H9 (cell line): ENCODE measurements around the gene CCDC86. TPM values are rescaled to one million over a fixed set of nuclear protein-coding genes. Genes with fewer than 3 reads are reported as not detected.

Experiments
- DNase-seq: peaks from one replicate; pipeline ENCODE4 v3.0.0-alpha.2; 2017
- H2AFZ ChIP-seq: one replicate; pipeline ENCODE4 v1.6.1; 2013; ENCODE audit warnings: mild to moderate bottlenecking, low read length, control low read depth, moderate library complexity
- H2AK5ac ChIP-seq: 2 replicates; pipeline ENCODE4 v1.6.1; 2013; ENCODE audit warnings: low read length, control low read depth, mixed read lengths; ENCODE audit not compliant: insufficient read length
- H2BK120ac ChIP-seq: one replicate; pipeline ENCODE4 v1.6.1; 2013; ENCODE audit warnings: low read depth, mild to moderate bottlenecking, low read length, control low read depth, inconsistent platforms; ENCODE audit not compliant: poor library complexity, severe bottlenecking
- H2BK12ac ChIP-seq: 2 replicates; pipeline ENCODE4 v1.6.1; 2013; ENCODE audit warnings: low read length, control low read depth, mixed read lengths, low read depth; ENCODE audit not compliant: insufficient read length
- H2BK15ac ChIP-seq: 2 replicates; pipeline ENCODE4 v1.6.1; 2013; ENCODE audit warnings: low read depth, low read length, control low read depth
- H2BK20ac ChIP-seq: one replicate; pipeline ENCODE4 v1.6.1; 2013; ENCODE audit warnings: low read depth, mild to moderate bottlenecking, low read length, control low read depth, inconsistent platforms; ENCODE audit not compliant: poor library complexity, severe bottlenecking
- H2BK5ac ChIP-seq: 2 replicates; pipeline ENCODE4 v1.6.1; 2013; ENCODE audit warnings: low read length, control low read depth, mixed read lengths; ENCODE audit not compliant: insufficient read length
- H3K14ac ChIP-seq: 2 replicates; pipeline ENCODE4 v1.6.1; 2013; ENCODE audit warnings: low read length, control low read depth; ENCODE audit not compliant: insufficient read depth
- H3K18ac ChIP-seq: 2 replicates; pipeline ENCODE4 v1.6.1; 2013; ENCODE audit warnings: low read depth, mild to moderate bottlenecking, mixed read lengths, low read length, control low read depth; ENCODE audit not compliant: insufficient read length
- H3K23ac ChIP-seq: 2 replicates; pipeline ENCODE4 v1.6.1; 2013; ENCODE audit warnings: low read length, control low read depth, mixed read lengths, low read depth; ENCODE audit not compliant: insufficient read length
- H3K23me2 ChIP-seq: 2 replicates; pipeline ENCODE4 v1.6.1; 2013; ENCODE audit warnings: low read depth, mild to moderate bottlenecking, mixed read lengths, low read length, control low read depth; ENCODE audit not compliant: insufficient read length, poor library complexity, severe bottlenecking
- H3K27ac ChIP-seq: 2 replicates; pipeline ENCODE4 v1.5.1; 2013; ENCODE audit warnings: low read length, control low read depth, mixed read lengths, low read depth; ENCODE audit not compliant: insufficient read length
- H3K27me3 ChIP-seq: 2 replicates; pipeline ENCODE4 v1.6.1; 2013; ENCODE audit warnings: low read length, control low read depth, inconsistent platforms; ENCODE audit not compliant: insufficient read depth
- H3K4ac ChIP-seq: 2 replicates; pipeline ENCODE4 v1.6.1; 2013; ENCODE audit warnings: low read depth, mild to moderate bottlenecking, control low read depth, inconsistent platforms, low read length, moderate library complexity
- H3K4me1 ChIP-seq: 2 replicates; pipeline ENCODE4 v1.6.1; 2013; ENCODE audit warnings: low read length, control low read depth, inconsistent platforms; ENCODE audit not compliant: insufficient read depth
- H3K4me2 ChIP-seq: 2 replicates; pipeline ENCODE4 v1.6.1; 2013; ENCODE audit warnings: low read length, control low read depth, mixed read lengths; ENCODE audit not compliant: insufficient read length, insufficient read depth
- H3K56ac ChIP-seq: 2 replicates; pipeline ENCODE4 v1.6.1; 2013; ENCODE audit warnings: low read depth, mild to moderate bottlenecking, mixed read lengths, low read length, control low read depth; ENCODE audit not compliant: insufficient read length
- H3K79me1 ChIP-seq: 2 replicates; pipeline ENCODE4 v1.6.1; 2013; ENCODE audit warnings: low read depth, mild to moderate bottlenecking, moderate library complexity, low read length, control low read depth, inconsistent platforms; ENCODE audit not compliant: insufficient read depth, poor library complexity, severe bottlenecking
- H3K79me2 ChIP-seq: 2 replicates; pipeline ENCODE4 v1.6.1; 2013; ENCODE audit warnings: low read length, control low read depth, inconsistent platforms; ENCODE audit not compliant: insufficient read depth
- H3K9ac ChIP-seq: 2 replicates; pipeline ENCODE4 v1.6.1; 2013; ENCODE audit warnings: low read length, control low read depth, mixed read lengths; ENCODE audit not compliant: insufficient read length; ENCODE audit errors: extremely low read depth
- H3K9me3 ChIP-seq: one replicate; pipeline ENCODE4 v1.6.1; 2013; ENCODE audit warnings: low read depth, low read length, inconsistent platforms; ENCODE audit not compliant: control insufficient read depth
- H3T11ph ChIP-seq: one replicate; pipeline ENCODE4 v1.6.1; 2013; ENCODE audit warnings: mild to moderate bottlenecking, low read length, control low read depth, inconsistent platforms
- H4K20me1 ChIP-seq: one replicate; pipeline ENCODE4 v1.6.1; 2013; ENCODE audit not compliant: control insufficient read depth, insufficient read length, insufficient read depth
- H4K5ac ChIP-seq: 2 replicates; pipeline ENCODE4 v1.6.1; 2013; ENCODE audit warnings: low read depth, mild to moderate bottlenecking, mixed read lengths, low read length, control low read depth; ENCODE audit not compliant: insufficient read length
- H4K8ac ChIP-seq: replicated peaks from 2 replicates; pipeline ENCODE4 v1.6.1; 2013; ENCODE audit warnings: low read length, control low read depth, mixed read lengths, low read depth; ENCODE audit not compliant: insufficient read length
- H4K91ac ChIP-seq: 2 replicates; pipeline ENCODE4 v1.6.1; 2013; ENCODE audit warnings: low read depth, mild to moderate bottlenecking, moderate library complexity, mixed read lengths, low read length, control low read depth; ENCODE audit not compliant: insufficient read length
- H3K27ac Mint-ChIP-seq, 3 experiments: 2 replicates in 2 of 3; 3 replicates in 1 of 3; pipeline ENCODE4 v1.8.0; 2020 to 2021; ENCODE audit warnings: mixed read lengths in 3 of 3, mild to moderate bottlenecking in 1 of 3, moderate library complexity in 1 of 3
- H3K27me3 Mint-ChIP-seq: 2 replicates; pipeline ENCODE4 v1.8.0; 2021; ENCODE audit warnings: low read depth, mild to moderate bottlenecking, moderate library complexity, mixed read lengths
- H3K36me3 Mint-ChIP-seq, 3 experiments: 2 replicates in 2 of 3; 3 replicates in 1 of 3; pipeline ENCODE4 v1.8.0; 2020 to 2021; ENCODE audit warnings: low read depth in 3 of 3, mixed read lengths in 3 of 3; ENCODE audit not compliant: insufficient read depth in 1 of 3
- H3K4me1 Mint-ChIP-seq, 2 experiments: 2 replicates each; pipeline ENCODE4 v1.8.0; 2020; ENCODE audit warnings: mixed read lengths in 2 of 2
- H3K4me3 Mint-ChIP-seq, 2 experiments: 2 replicates in 1 of 2; 3 replicates in 1 of 2; pipeline ENCODE4 v1.8.0; 2020 to 2021; ENCODE audit warnings: mild to moderate bottlenecking in 2 of 2, mixed read lengths in 2 of 2, moderate library complexity in 1 of 2
- H3K9me3 Mint-ChIP-seq, 2 experiments: 2 replicates in 1 of 2; 3 replicates in 1 of 2; pipeline ENCODE4 v1.8.0; 2020; ENCODE audit warnings: mild to moderate bottlenecking in 2 of 2, mixed read lengths in 2 of 2, moderate library complexity in 1 of 2
- WGBS: extraction: QIAGEN DNeasy Blood & Tissue Kit; methylation state at CpG from one replicate; pipeline ENCODE4 v1.1.7; 2013; ENCODE audit warnings: missing lambda C conversion rate, low lambda C conversion rate, mixed read lengths; ENCODE audit not compliant: insufficient read length; ENCODE audit errors: extremely low coverage; 5-methylcytosine and 5-hydroxymethylcytosine counted together
- total RNA-seq: library from RNA; stranded (reverse); gene quantifications from 2 replicates; pipeline ENCODE4 v1.2.1, GENCODE V29; 2021
- TF ChIP-seq, protein P1 (sequence below): fragments of 200-600 bp; sonication (generic); conservative IDR thresholded peaks from 3 replicates; pipeline ENCODE4 v1.8.0; 2021; ENCODE audit warnings: antibody characterized with exemption, mild to moderate bottlenecking

The CCDC86 gene
- total RNA-seq, 1 experiment from 2014 or later: 82.3 TPM

DNA sequence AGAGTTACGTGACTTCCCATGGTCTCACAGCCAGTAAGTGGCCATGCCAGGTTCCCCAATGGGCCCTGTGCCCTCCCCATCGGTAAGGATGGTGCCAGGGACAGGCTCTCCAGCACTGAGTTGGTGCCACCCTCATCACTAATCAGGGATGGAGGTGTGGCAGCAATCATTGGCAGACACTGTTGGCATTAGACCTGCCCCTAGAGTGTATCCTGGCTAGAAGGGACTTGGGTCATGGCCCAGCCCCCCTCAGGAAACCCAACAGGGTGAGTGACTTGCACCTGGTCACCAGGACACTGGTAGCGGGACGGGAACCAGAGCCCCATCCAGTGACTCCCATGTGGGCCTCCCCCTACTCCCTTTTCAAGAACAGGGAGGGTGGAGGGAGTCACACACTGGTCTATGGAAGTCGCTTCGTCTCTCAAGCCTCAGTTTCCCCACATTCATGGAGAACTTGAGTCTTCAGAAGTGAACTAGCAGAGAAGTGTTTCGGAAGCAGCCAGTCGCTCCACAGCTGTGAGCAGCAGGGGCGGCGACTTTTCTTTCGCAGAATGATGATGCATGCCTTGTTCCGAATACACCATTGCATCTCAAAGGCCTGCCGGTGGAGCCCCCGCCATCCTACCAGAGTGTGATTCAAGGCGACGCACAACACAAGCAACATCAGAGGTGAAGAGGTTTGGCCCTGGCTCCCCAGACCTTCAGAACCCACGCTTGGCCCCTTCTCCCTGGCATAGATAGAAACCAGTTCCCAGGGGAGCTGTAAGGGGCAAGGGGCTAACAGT lies 43.9 kb upstream of the CCDC86 start:
- H3K9me3 Mint-ChIP-seq: peaks cover 8 to 10% of the 10 kb centered on the region in 2 experiments; a peak in 4 of 5 replicates
- TF ChIP-seq, protein P1, sequence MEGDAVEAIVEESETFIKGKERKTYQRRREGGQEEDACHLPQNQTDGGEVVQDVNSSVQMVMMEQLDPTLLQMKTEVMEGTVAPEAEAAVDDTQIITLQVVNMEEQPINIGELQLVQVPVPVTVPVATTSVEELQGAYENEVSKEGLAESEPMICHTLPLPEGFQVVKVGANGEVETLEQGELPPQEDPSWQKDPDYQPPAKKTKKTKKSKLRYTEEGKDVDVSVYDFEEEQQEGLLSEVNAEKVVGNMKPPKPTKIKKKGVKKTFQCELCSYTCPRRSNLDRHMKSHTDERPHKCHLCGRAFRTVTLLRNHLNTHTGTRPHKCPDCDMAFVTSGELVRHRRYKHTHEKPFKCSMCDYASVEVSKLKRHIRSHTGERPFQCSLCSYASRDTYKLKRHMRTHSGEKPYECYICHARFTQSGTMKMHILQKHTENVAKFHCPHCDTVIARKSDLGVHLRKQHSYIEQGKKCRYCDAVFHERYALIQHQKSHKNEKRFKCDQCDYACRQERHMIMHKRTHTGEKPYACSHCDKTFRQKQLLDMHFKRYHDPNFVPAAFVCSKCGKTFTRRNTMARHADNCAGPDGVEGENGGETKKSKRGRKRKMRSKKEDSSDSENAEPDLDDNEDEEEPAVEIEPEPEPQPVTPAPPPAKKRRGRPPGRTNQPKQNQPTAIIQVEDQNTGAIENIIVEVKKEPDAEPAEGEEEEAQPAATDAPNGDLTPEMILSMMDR: no peak
- no peak overlapping the region for H3K56ac ChIP-seq

More for the DNA sequence above, 43.9 kb upstream of the CCDC86 start:
- no peak overlapping the region for H4K91ac ChIP-seq
- no peaks in the 10 kb centered on the region for H3K4me1 ChIP-seq
- H4K8ac ChIP-seq: no peak overlapping the region
- H3K36me3 Mint-ChIP-seq: no peaks in the 10 kb centered on the region
- no peak overlapping the region for H3T11ph ChIP-seq
- no peaks in the 10 kb centered on the region; a peak in 1 of 4 replicates for H3K4me1 Mint-ChIP-seq
- H3K27ac Mint-ChIP-seq: no peak overlapping the region; a peak in 1 of 7 replicates
- no peak overlapping the region for H3K4ac ChIP-seq
- H2BK20ac ChIP-seq: no peak overlapping the region
- no peak overlapping the region for H2AFZ ChIP-seq
- H3K79me2 ChIP-seq: no peaks in the 10 kb centered on the region
- no peaks in the 10 kb centered on the region for H3K9me3 ChIP-seq
- no peak overlapping the region for H4K5ac ChIP-seq
- H3K9ac ChIP-seq: no peak overlapping the region
- no peak overlapping the region for H3K18ac ChIP-seq
- no peak overlapping the region for H3K23ac ChIP-seq
- no peaks in the 10 kb centered on the region for H3K79me1 ChIP-seq
- H2BK12ac ChIP-seq: no peak overlapping the region
- H3K27ac ChIP-seq: no peak overlapping the region
- H2BK120ac ChIP-seq: no peak overlapping the region
- no peak overlapping the region for H2BK5ac ChIP-seq
- no peak overlapping the region for H2AK5ac ChIP-seq
- no peaks in the 10 kb centered on the region for H3K23me2 ChIP-seq
- H3K14ac ChIP-seq: no peak overlapping the region; the same call in 1 of the 2 replicates
- no peak overlapping the region for H3K4me2 ChIP-seq
- WGBS: no CpG with 5 or more reads among the region's 17 CpGs
- no peak overlapping the region for H3K4me3 Mint-ChIP-seq
- peaks cover 52% of the 10 kb centered on the region for H3K27me3 Mint-ChIP-seq
- H4K20me1 ChIP-seq: no peaks in the 10 kb centered on the region
- H3K27me3 ChIP-seq: no peaks in the 10 kb centered on the region
- no peak overlapping the region for H2BK15ac ChIP-seq
- DNase-seq: no peak
